Bronchial epithelial cell (primary cell): ENCODE measurements around the gene PTGIS. TPM values are rescaled to one million over a fixed set of nuclear protein-coding genes. Genes with fewer than 3 reads are reported as not detected.

ENCODE experiments used
- DNase-seq: peaks from one replicate; pipeline ENCODE4 v3.0.0-alpha.2; 2010; ENCODE audit warnings: low read depth
- FAIRE-seq: peaks from 2 replicates; lab custom pipeline; 2011; peaks lifted over from hg19 to GRCh38; lab: Jason Lieb, UNC
- H3K27me3 ChIP-seq: 2 replicates; pipeline ENCODE4 v1.5.1; 2011; ENCODE audit warnings: low read length; ENCODE audit not compliant: control insufficient read depth, insufficient read depth
- H3K36me3 ChIP-seq: 2 replicates; pipeline ENCODE4 v1.5.1; 2011; ENCODE audit warnings: low read length; ENCODE audit not compliant: control insufficient read depth, insufficient read depth
- H3K4me3 ChIP-seq: 2 replicates; pipeline ENCODE4 v1.5.1; 2011; ENCODE audit warnings: mild to moderate bottlenecking, low read depth, low read length, control low read depth
- CTCF ChIP-seq: IDR thresholded peaks from 2 replicates; pipeline ENCODE4 v1.5.1; 2011; ENCODE audit warnings: mild to moderate bottlenecking, moderate library complexity, low read length, control low read depth, inconsistent platforms; ENCODE audit not compliant: insufficient read depth, severe bottlenecking
- total RNA-seq: library from RNA; depleted of rRNA; stranded (reverse); fragments of >200 nt; gene quantifications from 2 replicates; pipeline ENCODE4 v1.2.1, GENCODE V29; 2014

The PTGIS gene
- total RNA-seq, 1 donor from 2014 or later: 4.7 TPM

GRCh38 chr20:49471397-49471796 is 96.5 kb downstream of the PTGIS start:
- Histone ChIP-seq H3K4me3 (no peak overlapping the region), H3K36me3 (no peaks in the 10 kb centered on the region), H3K27me3 (peaks cover 6% of the 10 kb centered on the region)
- FAIRE-seq (no peak), DNase-seq (no peak)
- no peak for TF ChIP-seq CTCF

- DNase-seq: no peak
- Histone ChIP-seq H3K36me3 (no peaks in the 10 kb centered on the region), H3K27me3 (peaks cover 6% of the 10 kb centered on the region), H3K4me3 (no peak overlapping the region)
- no peak for TF ChIP-seq CTCF
- FAIRE-seq: peak; percentile 47
Observed at GRCh38 chr20:49470922-49471321, 97.0 kb downstream of the PTGIS start.

DNA sequence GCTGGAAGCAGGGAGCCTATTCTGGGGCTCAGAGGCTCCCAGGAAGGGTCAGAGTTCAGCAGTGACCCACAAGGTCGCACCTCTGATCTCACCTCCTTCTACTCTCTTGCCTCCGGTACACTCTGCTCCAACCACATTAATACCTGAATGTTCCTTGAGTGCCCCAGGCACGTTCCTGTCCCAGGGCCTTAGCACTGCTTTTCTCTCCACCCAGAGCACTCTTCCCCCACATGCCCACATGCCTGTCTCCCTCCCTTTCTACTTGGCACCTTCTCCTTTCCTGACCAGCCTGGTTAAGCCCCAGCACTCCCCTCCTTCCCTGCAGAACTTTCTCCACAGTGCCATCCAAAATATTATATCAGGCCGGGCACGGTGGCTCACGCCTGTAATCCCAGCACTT is 98.9 kb downstream of the PTGIS start:
- DNase-seq (no peak), FAIRE-seq (no peak)
- H3K27me3 ChIP-seq: peaks cover 6% of the 10 kb centered on the region
- TF ChIP-seq CTCF: no peak
- no peak overlapping the region for H3K4me3 ChIP-seq
- H3K36me3 ChIP-seq: no peaks in the 10 kb centered on the region

GRCh38 chr20:49468412-49468811 is 99.5 kb downstream of the PTGIS start:
- Histone ChIP-seq H3K36me3 (no peaks in the 10 kb centered on the region), H3K4me3 (no peak overlapping the region), H3K27me3 (peaks cover 6% of the 10 kb centered on the region)
- DNase-seq (no peak), FAIRE-seq (no peak)
- TF ChIP-seq CTCF: no peak

GRCh38 chr20:49466114-49466912 is 101.6 kb downstream of the PTGIS start:
- FAIRE-seq: no peak
- no peak for TF ChIP-seq CTCF
- no peaks in the 10 kb centered on the region for H3K36me3 ChIP-seq
- DNase-seq: no peak
- no peak overlapping the region for H3K4me3 ChIP-seq
- peaks cover 6% of the 10 kb centered on the region for H3K27me3 ChIP-seq
